Bone marrow (tissue), 2 donors: ENCODE results near the gene LAMA5.

Source experiments
- DNase-seq, 2 donors: peaks; one replicate each; lab custom pipeline; 2025; lab: John Stamatoyannopoulos, UW

LAMA5 gene

DNA sequence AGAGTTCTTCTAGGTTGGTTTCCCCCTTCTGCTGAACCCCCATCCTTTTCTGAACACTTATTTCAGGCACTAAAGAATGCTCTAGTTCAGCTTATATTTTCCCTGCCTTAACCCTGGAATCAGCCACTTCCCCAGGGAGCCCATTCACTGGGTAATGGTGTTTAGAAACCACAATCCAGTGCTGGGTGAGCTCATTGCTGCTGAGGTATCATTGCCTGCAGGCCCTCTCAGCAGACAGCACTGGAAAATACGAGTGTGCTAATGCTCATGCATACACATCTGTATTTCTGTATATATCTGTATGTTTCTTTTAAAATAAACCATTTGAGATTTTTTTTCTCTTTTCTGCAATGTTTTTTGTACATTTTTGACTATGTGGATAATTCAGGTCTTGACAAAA lies 101.7 kb downstream of the LAMA5 start:
- no peak for DNase-seq

DNA sequence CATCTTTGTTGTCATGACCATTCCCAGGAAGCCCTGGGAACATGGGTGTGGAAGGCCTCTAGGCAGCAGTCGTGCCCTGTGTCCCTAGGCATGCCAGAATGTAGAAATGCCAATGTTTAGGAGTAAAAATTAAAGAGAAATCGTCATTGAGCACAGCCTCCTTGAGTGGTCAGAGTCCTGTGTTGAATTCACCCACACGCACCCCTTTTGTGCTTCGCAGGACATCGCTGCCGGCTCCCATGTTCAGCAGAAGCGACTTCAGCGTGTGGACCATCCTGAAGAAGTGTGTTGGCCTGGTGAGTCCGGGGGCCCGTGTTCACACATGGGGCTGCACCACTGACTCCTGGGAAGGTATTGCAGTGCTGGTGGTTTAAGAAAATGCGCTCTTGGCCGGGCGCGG lies 103.7 kb downstream of the LAMA5 start:
- no peak for DNase-seq

DNA sequence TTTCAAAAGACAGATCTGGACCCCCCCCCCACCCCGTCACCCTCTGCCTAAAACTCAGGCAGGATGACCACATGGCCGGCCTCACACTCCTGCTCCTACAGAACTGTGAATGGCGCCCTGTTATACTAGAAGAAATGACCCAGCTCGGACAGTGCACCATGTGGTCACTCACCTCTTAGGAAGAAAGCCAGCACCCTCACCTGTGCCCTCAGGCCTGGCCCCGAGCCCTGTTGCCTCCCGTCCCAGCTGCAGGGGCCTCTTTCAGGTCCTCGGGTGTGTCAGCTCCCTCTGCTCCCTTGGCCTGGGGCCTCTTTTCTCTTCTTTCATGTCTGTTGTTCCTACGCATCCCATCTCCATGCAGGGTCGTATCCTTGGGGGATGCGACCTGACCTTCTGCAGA lies 105.0 kb downstream of the LAMA5 start:
- no peak for DNase-seq

DNA sequence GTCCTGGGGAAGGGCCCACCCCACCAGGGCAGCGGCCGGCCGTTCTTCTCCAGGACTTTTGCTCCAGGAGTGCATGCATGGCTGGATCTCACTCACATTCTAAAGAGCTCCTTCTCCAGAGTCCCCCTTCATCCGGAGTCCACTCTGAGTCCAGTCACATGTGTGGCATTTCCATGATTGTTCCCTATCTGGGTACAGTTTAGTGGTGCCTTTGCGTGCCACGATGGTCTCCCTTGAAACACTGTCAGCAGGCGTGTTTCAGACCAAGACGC lies 107.9 kb downstream of the LAMA5 start:
- no peak for DNase-seq
